NCI-H2227 (cell line): ENCODE results near the gene ECI1.
A peak's percentile ranks its signal among the peaks of the same experiment; 100 is the strongest.
"Not testable (repeated sequence)": the region's sequence is repeated elsewhere in the genome, so short reads cannot be mapped to it uniquely, and the experiment has no call there.

Experiments
- DNase-seq: peaks from one replicate; lab custom pipeline; 2025; ENCODE audit not compliant: unreplicated experiment; lab: John Stamatoyannopoulos, UW

The ECI1 gene

DNA sequence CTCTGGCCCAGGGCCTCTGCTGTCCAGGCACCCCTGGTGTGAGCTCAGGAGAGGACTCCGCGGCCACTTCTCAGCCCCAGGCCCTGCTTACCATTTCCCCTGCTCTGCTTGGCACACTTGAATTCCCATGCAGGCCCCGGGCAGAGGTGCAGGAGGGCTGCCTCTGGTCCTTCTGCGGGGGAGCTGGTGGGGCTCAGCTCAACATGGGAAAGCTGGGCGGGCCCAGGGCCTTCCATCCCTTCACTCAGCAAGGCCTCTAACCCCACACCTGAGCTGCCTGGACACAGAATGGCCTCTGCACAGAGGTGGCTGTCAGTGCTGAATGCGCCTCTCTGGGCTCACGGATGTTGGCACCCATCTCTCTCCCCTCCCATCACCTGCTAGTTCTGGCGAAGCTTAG is 29.1 kb upstream of the ECI1 start:
- no peak for DNase-seq

DNA sequence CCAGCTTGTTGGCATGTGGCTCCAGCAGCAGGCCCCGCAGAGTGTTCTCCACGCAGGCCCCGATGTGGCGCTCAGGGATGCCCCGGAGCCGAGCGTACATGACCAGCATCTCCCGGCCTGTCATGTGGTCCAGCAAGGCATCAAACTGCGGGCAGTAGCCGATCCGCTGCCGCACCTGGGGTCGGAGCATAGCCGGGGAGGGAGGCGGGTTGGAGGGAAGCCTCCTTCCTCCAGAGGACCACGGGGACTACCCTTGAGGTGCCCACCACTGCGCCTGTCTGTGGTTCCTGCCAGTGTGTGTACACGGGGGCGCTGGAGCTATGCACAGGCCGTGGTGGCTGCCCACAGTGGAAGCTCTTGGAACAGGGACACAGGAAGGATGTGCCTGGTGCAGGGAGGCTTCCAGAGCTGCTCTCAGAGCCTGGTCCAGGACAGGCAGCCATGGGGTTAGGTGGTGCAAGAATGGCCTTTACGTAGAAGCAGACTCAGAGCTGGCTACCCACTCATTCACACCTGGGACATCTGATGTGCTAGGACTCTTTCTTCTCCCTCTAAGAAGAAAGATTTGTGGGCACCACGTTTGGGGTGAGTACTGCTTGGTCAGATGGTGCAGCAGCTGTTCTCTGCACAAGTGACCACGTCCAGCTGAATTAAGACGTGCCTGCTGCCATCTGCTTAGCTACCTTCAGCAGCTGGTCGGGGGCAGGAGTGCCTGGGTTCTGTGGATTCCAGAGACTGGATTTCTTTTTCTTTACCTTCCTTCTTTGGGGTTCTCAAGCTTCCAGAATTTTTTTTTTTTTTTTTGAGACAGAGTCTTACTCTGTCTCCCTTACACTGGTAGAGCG is 27.8 kb upstream of the ECI1 start:
- DNase-seq = no peak

DNA sequence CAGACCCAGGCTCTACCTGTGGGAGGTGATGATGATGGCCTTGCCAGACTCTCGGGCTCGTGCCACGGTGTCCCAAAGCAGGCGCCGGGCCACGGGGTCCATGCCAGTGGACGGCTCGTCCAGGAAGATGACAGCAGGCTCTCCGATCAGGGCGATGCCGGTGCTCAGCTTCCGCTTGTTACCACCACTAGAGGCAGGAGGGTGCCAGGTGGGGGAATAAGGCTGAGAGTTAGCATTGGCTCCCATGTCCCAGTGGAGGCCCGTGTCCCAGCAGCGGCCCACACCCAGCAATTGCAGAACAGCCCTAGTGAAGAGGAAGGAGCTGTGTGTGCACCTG is 26.9 kb upstream of the ECI1 start:
- no peak for DNase-seq

DNA sequence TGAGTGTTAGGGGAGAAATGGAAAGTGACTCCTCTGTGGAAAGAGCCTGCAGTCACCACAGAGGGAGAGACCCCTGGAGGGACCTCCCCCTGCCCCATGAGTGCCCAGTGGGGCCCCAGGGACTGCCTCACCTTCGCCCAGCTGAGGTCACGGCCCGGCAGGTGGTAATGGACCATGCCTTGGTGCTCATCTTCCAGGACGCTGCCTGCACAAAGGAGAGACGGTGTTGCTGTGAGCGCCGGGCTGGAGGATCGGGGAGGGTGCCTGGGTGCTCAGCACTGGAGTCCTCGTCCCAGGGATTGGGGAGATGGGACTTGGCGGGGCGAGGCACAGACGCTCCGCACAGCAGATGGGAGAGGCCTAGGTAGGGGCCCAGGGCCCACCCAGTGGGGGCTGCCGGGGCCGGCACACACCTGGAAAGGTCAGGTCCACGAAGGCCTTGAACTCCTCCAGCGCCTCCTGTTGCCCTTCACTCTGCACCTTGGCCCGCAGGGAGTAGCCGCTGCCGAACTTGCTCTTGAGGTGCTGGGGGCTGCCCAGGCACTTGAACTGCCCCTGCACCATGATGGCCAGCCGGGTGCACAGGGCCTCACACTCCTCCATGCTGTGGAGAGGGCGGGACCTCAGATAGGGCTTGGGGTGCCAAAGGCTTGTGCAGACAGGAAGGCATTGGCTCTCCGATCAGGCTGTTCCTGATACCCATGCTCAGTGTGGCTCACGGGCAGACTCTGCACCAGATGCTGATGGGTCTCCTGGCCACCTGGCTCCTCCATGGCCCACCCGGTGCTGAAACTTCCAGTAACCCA is 26.3 kb upstream of the ECI1 start:
- DNase-seq = no peak

DNA sequence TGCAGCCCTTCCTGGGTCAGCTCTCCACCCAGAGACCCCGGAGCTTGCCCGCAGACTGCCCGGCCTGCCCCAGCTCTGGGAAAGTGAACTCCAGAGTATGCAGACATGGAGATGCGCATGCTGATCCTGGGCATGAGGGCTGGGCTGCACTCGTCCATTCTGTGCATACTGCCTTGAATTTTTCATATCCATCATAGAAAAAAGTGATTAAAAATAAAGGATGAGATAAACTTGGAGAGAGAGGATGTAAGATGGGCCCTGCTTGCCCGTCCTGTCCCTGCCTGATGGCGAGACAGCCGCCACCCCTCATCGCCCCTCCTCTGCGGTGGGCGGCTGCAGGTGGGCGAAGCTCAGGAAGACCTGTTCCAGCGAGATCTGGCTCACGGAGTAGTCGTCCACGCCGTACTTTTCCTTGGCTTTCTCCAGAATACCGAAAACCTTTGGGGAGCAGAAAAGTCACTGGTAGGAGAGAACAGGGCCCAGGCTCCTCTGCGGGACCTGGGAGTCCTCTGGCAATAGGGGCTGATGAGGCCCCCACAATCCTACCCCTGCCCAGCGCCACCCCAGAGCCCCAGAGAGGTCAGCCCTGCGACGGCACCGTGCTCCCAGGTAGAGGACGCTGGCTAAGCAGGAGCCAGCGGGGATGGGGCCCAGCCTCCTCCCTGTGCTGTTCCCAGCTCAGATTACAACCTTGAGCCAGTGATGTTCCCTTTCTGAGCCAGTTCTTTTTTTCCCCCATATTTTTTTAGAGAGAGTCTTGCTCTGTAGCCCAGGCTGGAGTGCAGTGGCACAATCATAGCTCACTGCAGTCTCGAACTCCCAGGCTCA is 25.2 kb upstream of the ECI1 start:
- no peak for DNase-seq

DNA sequence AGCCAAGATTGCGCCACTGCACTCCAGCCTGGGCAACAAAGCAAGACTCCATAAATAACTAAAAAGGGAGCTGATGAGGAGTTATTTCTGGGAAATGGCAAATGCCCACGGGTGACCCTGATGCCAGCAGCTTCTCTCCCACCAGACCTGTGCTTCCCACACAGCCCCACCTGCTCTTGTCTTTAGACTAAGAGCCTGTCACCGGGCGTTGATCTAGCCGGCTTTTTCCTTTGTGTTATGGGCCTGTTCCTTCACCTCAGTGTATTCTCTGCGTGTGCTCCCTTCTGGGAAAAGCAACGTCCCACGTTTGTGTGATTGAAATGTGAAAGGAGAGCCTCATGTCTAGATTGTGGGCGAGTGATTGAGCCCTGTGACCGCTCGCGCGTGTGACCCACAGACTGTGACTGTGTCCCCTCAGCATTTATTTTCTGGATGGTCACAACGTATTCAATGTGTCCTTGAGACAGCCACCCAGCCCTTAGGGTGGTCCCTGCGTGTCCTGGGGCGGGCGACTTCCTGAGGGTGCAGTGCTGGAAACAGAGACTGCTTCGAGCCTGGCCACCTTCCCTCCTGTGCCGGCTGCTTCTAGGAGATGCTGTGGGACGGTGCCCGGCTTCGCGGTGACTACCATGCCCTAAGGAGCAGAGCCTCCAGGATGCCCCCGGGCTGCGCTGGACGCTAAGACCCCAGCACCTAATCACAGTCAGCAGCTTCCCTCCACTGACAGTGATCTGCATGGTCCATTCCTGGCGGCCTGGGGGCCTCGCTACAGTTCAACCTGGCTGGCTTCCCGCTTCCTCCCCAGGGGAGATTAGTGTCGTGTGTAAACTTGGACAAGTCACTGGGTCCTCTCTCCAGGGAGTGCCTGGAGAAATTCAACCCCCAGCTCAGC is 24.3 kb upstream of the ECI1 start:
- DNase-seq = no peak

DNA sequence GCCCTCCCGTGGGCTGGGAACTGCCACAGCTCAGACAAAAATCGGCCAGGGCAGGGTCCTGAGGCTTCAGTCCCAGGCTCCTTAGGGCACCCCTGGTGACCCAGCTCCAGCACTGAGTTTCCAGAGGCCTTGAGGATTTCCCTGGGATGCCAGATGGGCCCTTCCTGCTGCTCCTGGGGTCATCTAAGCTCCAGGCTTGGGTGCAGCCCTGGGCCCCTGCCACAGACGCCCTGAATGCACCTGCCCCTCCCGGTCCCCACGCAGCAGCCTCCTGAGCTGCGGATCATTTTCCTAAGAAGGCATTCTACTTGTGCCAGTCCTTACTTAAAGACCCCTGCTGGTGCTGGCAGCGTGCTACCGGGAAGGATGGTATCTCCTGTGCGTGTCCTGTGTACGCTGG is 22.5 kb upstream of the ECI1 start:
- DNase-seq = no peak

DNA sequence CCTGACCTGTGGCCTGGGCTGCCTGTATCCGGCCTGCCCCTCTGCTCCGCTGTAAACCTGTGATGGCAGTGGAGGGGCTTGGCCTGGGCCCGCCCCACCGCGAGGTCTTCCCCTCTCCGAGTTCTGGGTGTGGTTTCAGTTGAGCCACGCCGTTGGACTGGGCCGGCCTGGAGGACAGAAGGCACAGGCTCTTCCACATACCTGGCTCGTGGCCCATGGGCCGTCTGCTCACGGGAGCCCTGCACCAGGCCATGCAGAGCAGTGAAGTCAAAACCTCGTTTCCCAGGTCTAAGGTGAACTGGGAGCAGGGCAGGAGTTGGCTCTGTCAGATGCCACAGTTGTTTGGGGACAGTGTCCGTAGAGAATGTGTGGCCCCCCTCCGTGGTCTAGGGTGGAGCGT is 22.1 kb upstream of the ECI1 start:
- DNase-seq = no peak

DNA sequence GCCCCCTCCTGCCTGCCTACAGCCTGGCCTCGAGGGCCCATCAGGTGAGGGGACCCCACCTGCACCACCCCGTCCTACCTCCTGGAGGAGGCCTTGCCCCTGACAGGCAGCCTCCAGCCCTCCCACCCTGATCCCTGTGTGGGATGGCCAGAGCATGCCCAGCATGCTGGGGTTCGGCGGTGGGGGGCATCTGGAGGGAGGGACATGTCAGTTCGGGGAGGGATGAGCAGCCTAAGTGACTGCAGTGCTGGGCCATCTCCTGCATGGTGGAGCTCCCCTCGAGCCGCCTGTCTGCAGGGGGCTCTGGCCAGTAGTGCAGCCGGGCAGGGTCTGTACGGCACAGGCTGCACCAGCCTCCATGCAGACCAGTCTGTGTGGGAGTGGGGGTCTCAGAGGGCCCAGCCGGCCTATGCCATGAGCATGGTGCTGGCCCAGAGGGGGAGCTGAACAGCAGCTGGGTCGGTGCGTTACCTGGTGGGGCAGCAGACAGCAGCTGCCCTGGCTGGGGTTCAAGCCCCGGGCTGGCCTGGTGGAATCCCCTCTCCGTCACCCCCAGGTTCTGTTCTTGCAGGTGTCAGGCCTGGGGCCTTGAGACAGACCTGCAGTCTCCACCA is 20.6 kb upstream of the ECI1 start:
- no peak for DNase-seq

DNA sequence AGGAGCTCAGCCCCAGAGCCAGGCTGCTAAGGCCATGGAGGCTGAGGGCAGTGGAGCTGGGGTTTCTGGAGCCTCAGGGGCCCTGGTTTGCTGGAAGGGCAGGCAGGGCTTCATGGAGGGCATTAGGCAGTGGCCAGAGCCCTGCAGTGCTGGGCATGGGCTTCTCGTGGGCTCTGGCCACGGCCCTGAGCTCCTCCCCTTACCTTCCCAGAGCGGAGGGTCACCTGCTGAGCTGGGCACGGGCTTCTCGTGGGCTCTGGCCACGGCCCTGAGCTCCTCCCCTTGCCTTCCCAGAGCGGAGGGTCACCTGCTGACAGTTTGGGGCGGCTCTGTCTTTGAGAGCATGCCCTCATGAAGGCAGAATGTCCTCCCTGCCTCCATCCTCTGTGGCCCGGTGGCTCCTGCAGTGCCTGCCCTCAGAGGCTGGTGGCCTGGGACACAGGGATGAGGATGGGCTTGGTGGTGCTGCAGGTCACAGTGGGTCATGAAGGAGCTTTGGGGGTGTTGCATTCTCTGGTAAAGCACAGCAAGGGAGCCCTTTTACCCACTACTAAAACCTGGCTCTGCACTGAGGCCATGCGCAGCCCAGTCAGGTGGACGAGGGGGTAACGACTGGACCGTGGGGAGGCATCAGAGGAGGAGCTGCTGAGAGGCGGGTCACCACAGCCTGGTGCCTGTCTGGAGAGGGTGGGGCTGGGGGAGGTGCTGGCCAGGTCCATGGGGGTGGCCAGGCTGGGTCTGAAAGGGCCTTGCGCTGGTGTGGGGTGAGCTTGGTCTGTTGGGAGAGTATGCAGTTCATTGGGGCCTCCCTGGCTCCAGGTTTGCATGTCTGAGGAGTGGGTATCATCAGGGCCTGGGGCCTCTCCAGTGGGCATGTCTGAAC is 19.4 kb upstream of the ECI1 start:
- peak; percentile 26 for DNase-seq

DNA sequence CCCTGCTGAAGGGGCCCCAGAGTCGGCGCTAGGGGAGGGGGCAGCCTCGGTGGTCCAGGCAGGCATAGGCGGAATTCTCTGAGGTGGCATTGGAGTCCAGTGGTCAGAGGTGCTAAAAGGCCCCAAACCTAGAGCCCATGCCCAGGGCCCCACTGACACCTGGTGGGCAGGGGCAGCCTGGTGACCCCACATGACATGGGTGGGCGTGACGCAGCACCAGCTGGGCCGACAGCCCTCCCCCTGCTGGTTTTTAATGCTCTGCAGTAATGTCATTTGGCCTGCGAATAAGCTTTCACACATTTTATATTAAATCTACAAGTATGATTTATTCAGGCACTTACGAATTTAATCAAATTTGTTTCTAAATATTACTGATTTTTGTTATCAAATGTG is 18.7 kb upstream of the ECI1 start:
- DNase-seq = no peak

DNA sequence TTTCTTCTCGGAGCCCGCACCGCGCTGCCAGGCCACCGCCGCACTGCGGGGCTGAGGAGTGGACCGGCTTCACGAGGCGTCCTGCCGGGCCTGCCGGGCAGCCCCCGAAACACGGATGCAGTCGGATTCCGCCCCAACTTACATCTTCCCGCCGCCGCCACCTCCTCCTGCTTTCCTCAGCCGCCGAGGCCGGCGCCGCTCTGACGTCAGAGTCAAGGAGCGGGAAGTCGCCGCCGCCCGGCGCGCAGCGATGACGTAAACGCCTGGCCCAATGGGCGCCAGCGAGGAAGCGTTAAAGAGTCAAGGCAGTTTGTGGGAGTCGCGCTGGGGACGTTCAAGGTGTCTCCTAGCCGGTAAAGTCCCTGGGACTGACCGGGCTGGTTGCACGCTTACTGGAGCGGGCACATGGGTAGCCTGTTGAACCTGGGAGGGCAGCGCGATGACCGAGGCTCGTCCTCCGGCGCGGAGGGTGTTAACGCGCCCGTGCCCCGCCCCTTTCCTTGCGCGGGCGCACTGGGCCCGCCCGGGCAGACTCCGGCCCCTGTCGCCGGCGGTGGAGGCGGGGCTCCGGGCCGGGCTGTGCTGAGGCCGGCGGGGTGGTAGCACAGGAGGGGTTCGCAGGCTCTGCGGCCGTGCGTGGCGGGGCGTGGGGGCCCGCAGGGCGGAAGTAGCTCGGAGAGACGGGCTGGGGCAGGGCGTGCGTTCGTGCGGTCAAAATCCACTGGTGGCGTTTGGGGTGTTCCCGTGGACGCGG is 16.7 kb upstream of the ECI1 start, which contains the start of gene RNPS1:
Gene RNPS1, minus strand, starts transcription at position 214 of the 754 bp plus-strand sequence. CDS start 3,483 bp downstream, outside the sequence.
- peak; percentile 98 for DNase-seq

DNA sequence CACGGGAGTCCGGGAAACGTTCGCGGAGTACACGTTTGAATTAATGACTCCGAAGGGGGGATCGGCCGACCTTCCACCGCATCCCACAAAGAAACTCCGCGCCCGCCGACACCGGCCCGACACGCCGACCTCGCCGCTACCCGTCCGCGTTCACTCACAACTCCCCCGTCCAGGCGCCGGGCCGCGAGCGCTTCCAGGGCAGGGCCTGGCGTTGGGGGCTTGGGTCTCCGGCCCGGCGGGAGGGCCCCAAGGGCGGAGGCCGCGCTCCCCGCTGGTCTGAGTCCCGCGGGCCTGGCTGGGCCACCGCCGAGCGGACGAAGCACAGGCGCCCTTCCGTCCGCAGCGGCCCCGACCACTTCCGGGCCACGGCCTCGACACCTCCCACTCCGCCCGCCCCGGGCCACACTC is 16.1 kb upstream of the ECI1 start:
- not testable (repeated sequence) for DNase-seq

DNA sequence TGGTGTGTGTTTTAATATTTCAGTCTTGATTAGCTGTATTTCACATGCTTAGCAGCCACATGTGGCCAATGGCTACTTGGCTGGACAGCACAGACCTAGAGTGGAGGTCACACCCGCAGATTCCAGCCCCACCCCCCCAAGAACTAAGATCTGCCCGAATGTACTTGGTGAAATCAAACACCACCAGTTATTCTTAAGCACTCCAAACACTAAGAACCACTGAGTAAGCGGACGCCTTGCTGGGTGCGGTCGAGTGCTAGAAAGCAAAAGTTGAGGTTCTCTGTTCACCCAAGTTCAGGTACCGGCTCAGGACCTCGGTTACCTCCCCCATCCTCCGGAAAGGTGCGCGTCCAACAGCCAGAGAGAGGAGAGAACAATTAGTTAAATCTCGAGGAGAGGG is 15.5 kb upstream of the ECI1 start:
- DNase-seq = not testable (repeated sequence)

DNA sequence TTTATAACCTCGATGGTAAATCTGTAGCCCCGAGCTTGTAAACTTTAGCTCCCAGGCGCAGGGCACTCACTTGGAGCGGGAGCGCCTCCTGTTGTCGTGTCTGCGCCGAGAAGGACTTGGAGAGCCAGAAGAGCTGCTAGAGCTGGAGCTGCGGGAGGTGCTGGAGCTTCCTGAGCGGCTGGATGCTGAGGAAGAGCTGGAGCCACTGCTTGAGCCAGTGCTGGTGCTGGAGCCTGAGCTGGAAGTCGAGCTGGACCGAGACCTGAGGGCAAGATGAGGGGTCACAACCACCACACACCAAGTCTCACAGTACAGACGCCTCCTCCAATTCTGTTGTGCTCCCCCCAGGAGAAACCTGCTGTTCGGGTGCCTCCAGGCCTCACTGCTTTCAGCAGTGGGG is 11.6 kb upstream of the ECI1 start:
- not testable (repeated sequence) for DNase-seq

DNA sequence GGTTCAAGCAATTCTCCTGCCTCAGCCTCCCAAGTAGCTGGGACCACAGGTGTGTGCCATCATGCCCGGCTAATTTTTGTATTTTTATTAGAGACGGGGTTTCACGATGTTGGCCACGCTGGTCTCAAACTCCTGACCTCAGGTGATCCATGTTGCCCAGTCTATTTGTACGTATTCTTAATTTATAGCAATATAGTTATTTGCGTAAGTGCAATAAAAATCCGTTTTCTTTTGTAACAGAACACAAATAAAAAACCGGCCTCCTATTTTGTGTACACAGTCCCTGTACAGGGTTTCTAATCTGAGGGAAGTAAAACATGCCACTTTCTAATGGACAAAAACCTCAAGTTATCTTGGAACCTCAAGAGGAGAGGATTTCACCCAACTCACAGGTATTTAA is 8.9 kb upstream of the ECI1 start:
- no peak for DNase-seq

DNA sequence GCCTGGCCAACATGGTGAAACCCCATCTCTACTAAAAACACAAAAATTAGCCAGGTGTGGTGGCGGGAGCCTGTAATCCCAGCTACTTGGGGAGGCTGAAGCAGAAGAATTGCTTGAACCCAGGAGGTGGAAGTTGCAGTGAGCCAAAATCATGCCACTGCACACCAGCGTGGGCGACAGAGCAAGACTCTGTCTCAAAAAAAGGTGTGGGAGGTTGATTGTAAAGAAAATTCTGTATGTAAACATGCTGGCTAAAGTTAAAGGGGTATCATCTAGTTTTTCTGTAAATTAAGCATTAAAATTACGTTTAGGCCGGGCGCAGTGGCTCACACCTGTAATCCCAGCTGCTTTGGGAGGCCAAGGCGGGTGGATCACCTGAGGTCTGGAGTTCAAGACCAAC is 7.1 kb upstream of the ECI1 start:
- not testable (repeated sequence) for DNase-seq

DNA sequence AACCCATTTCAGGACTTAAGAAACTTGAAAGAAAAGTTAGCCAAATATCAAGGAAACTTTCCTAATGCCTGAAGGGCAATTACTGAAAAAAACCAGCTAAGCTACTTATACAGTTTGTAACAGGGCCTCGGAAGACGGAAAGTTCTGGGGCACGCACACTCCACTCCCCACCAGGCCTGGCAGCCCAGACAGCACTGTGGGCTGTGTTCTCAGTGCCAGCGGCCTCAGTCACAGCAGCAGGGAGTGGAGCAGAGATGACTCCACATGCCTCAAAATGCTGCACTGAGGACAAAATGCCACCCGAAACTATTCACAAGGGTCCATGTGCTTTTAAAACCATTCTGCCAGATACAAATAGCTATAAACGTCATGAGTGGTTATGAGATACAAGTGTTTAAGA is 6.3 kb upstream of the ECI1 start:
- DNase-seq = no peak
